Activated CD8-positive, alpha-beta memory T cell treated with anti-CD3 and anti-CD28 coated beads, Interleukin-2, amount 10 ng/mL, durations not matched to agents 7 days and 5 days (primary cell): ENCODE data around the gene BMPER. TPM values are rescaled to one million over a fixed set of nuclear protein-coding genes. Genes with fewer than 3 reads are reported as not detected.

Experiments
- ATAC-seq: fragments of 150-1000 bp; cut with Tn5 transposase; one replicate; pipeline ENCODE4 v1.10.0; 2021; ENCODE audit warnings: moderate library complexity
- CTCF ChIA-PET: fragments of 350-600 bp; sonication (Branson Sonifier 250); formaldehyde crosslinking; loops from one replicate; lab custom pipeline; 2021; ENCODE audit warnings: antibody characterized with exemption; lab: Charles Lee
- DNase-seq: peaks from one replicate; pipeline ENCODE4 v3.0.0-alpha.2; 2020
- H3K27ac Mint-ChIP-seq: one replicate; pipeline ENCODE4 v1.8.0; 2021; ENCODE audit warnings: mild to moderate bottlenecking, mixed read lengths
- H3K27me3 Mint-ChIP-seq: one replicate; pipeline ENCODE4 v1.8.0; 2021; ENCODE audit warnings: mixed read lengths
- H3K36me3 Mint-ChIP-seq: one replicate; pipeline ENCODE4 v1.8.0; 2021; ENCODE audit warnings: mild to moderate bottlenecking, mixed read lengths
- H3K4me1 Mint-ChIP-seq: one replicate; pipeline ENCODE4 v1.8.0; 2021; ENCODE audit warnings: mixed read lengths
- H3K4me3 Mint-ChIP-seq: one replicate; pipeline ENCODE4 v1.8.0; 2021; ENCODE audit warnings: mild to moderate bottlenecking, moderate library complexity, mixed read lengths
- H3K9me3 Mint-ChIP-seq: one replicate; pipeline ENCODE4 v1.8.0; 2022; ENCODE audit warnings: low read depth, mixed read lengths
- total RNA-seq, 2 experiments: library from RNA; stranded (reverse); gene quantifications; one replicate each; pipeline ENCODE4 v1.2.3, GENCODE V29; 2021

The BMPER gene
- total RNA-seq, 2 experiments from 2014 or later = not detected

GRCh38 chr7:34135924-34136323, 230.6 kb downstream of the BMPER start:
- H3K4me1 Mint-ChIP-seq = no peaks in the 10 kb centered on the region
- DNase-seq (no peak), ATAC-seq (no peak)
- no peak overlapping the region for H3K4me3 Mint-ChIP-seq
- no peaks in the 10 kb centered on the region for H3K27me3 Mint-ChIP-seq
- no peaks in the 10 kb centered on the region for H3K36me3 Mint-ChIP-seq
- CTCF ChIA-PET = no interaction called here
- H3K9me3 Mint-ChIP-seq = no peaks in the 10 kb centered on the region
- H3K27ac Mint-ChIP-seq = no peak overlapping the region

GRCh38 chr7:34136698-34137097, 231.4 kb downstream of the BMPER start:
- no peak for ATAC-seq
- Mint-ChIP-seq H3K4me1 (no peaks in the 10 kb centered on the region), H3K9me3 (no peaks in the 10 kb centered on the region), H3K27me3 (no peaks in the 10 kb centered on the region), H3K36me3 (no peaks in the 10 kb centered on the region), H3K27ac (no peak overlapping the region), H3K4me3 (no peak overlapping the region)
- CTCF ChIA-PET = no interaction called here
- DNase-seq = no peak

- Mint-ChIP-seq H3K27ac (no peak overlapping the region), H3K4me3 (no peak overlapping the region)
- no peak for ATAC-seq
Measured at GRCh38 chr7:34137176-34137575, 231.8 kb downstream of the BMPER start.

GRCh38 chr7:34138483-34138882, 233.1 kb downstream of the BMPER start:
- Mint-ChIP-seq H3K9me3 (no peaks in the 10 kb centered on the region), H3K4me3 (no peak overlapping the region), H3K27ac (no peak overlapping the region), H3K4me1 (no peaks in the 10 kb centered on the region), H3K36me3 (no peaks in the 10 kb centered on the region), H3K27me3 (no peaks in the 10 kb centered on the region)
- ATAC-seq (no peak), DNase-seq (no peak)
- CTCF ChIA-PET = no interaction called here

More at GRCh38 chr7:34137176-34137575, 231.8 kb downstream of the BMPER start:
- Mint-ChIP-seq H3K9me3 (no peaks in the 10 kb centered on the region), H3K27me3 (no peaks in the 10 kb centered on the region), H3K36me3 (no peaks in the 10 kb centered on the region), H3K4me1 (no peaks in the 10 kb centered on the region)
- DNase-seq = no peak
- CTCF ChIA-PET = no interaction called here

GRCh38 chr7:34139086-34139485, 233.7 kb downstream of the BMPER start:
- DNase-seq (no peak), ATAC-seq (no peak)
- Mint-ChIP-seq H3K36me3 (no peaks in the 10 kb centered on the region), H3K4me3 (no peak overlapping the region), H3K27ac (no peak overlapping the region), H3K4me1 (no peaks in the 10 kb centered on the region), H3K9me3 (no peaks in the 10 kb centered on the region), H3K27me3 (no peaks in the 10 kb centered on the region)
- CTCF ChIA-PET = no interaction called here

- DNase-seq (no peak), ATAC-seq (no peak)
- Mint-ChIP-seq H3K27me3 (no peaks in the 10 kb centered on the region), H3K4me3 (no peak overlapping the region), H3K4me1 (no peaks in the 10 kb centered on the region), H3K9me3 (no peaks in the 10 kb centered on the region), H3K27ac (no peak overlapping the region), H3K36me3 (no peaks in the 10 kb centered on the region)
- CTCF ChIA-PET = no interaction called here
Measured at GRCh38 chr7:34140066-34140465, 234.7 kb downstream of the BMPER start.

GRCh38 chr7:34143402-34143801, 238.1 kb downstream of the BMPER start:
- no peak overlapping the region for H3K4me3 Mint-ChIP-seq
- H3K27ac Mint-ChIP-seq = no peak overlapping the region
- H3K36me3 Mint-ChIP-seq = no peaks in the 10 kb centered on the region
- DNase-seq (no peak), ATAC-seq (no peak)
- no peaks in the 10 kb centered on the region for H3K9me3 Mint-ChIP-seq
- CTCF ChIA-PET = interaction anchor here (0.8 kb wide), 1 partner anchor 9 kb away, joined by 3 read pairs; no protein-coding TSS in a partner anchor
- no peaks in the 10 kb centered on the region for H3K4me1 Mint-ChIP-seq
- no peaks in the 10 kb centered on the region for H3K27me3 Mint-ChIP-seq

- CTCF ChIA-PET = interaction anchor here (0.6 kb wide), 1 partner anchor 9 kb away, joined by 3 read pairs; no protein-coding TSS in a partner anchor
- DNase-seq (no peak), ATAC-seq (no peak)
- no peaks in the 10 kb centered on the region for H3K4me1 Mint-ChIP-seq
- no peak overlapping the region for H3K27ac Mint-ChIP-seq
- no peaks in the 10 kb centered on the region for H3K27me3 Mint-ChIP-seq
- H3K36me3 Mint-ChIP-seq = no peaks in the 10 kb centered on the region
- H3K9me3 Mint-ChIP-seq = no peaks in the 10 kb centered on the region
- H3K4me3 Mint-ChIP-seq = no peak overlapping the region
Measured at GRCh38 chr7:34145603-34146002, 240.3 kb downstream of the BMPER start.

GRCh38 chr7:34153656-34154270, 248.4 kb downstream of the BMPER start:
- Mint-ChIP-seq H3K9me3 (peaks cover 3% of the 10 kb centered on the region), H3K4me1 (no peaks in the 10 kb centered on the region), H3K4me3 (no peak overlapping the region), H3K27me3 (no peaks in the 10 kb centered on the region), H3K27ac (no peak overlapping the region), H3K36me3 (no peaks in the 10 kb centered on the region)
- CTCF ChIA-PET = interaction anchor here (0.7 kb wide), 1 partner anchor 8 kb away, joined by 3 read pairs; no protein-coding TSS in a partner anchor
- DNase-seq = no peak
- ATAC-seq = no peak

GRCh38 chr7:34155220-34155908, 250.0 kb downstream of the BMPER start:
- Mint-ChIP-seq H3K27me3 (no peaks in the 10 kb centered on the region), H3K36me3 (no peaks in the 10 kb centered on the region), H3K27ac (no peak overlapping the region), H3K4me3 (no peak overlapping the region), H3K4me1 (no peaks in the 10 kb centered on the region), H3K9me3 (peaks cover 3% of the 10 kb centered on the region)
- no peak for DNase-seq
- CTCF ChIA-PET = no interaction called here
- no peak for ATAC-seq

GRCh38 chr7:34156336-34156735, 251.0 kb downstream of the BMPER start:
- Mint-ChIP-seq H3K27me3 (no peaks in the 10 kb centered on the region), H3K4me3 (no peak overlapping the region), H3K36me3 (no peaks in the 10 kb centered on the region), H3K27ac (no peak overlapping the region), H3K4me1 (no peaks in the 10 kb centered on the region), H3K9me3 (peaks cover 3% of the 10 kb centered on the region)
- CTCF ChIA-PET = no interaction called here
- no peak for ATAC-seq
- no peak for DNase-seq

GRCh38 chr7:34157137-34157536, 251.8 kb downstream of the BMPER start:
- no peak for ATAC-seq
- Mint-ChIP-seq H3K27me3 (no peaks in the 10 kb centered on the region), H3K27ac (no peak overlapping the region), H3K4me3 (no peak overlapping the region), H3K4me1 (no peaks in the 10 kb centered on the region), H3K36me3 (no peaks in the 10 kb centered on the region), H3K9me3 (peaks cover 3% of the 10 kb centered on the region)
- no peak for DNase-seq
- CTCF ChIA-PET = no interaction called here

GRCh38 chr7:34158368-34159153, 253.2 kb downstream of the BMPER start:
- Mint-ChIP-seq H3K4me1 (no peaks in the 10 kb centered on the region), H3K36me3 (no peaks in the 10 kb centered on the region), H3K4me3 (no peak overlapping the region), H3K9me3 (peaks cover 3% of the 10 kb centered on the region), H3K27me3 (no peaks in the 10 kb centered on the region), H3K27ac (no peak overlapping the region)
- DNase-seq (no peak), ATAC-seq (no peak)
- CTCF ChIA-PET = no interaction called here
